GM12872 (cell line): Measurements from ENCODE around the gene PKD2L2.

Source experiments
- TF ChIP-seq, protein P1 (sequence below): IDR thresholded peaks from 3 replicates; pipeline ENCODE4 v1.5.1; 2011; ENCODE audit warnings: low read depth, mild to moderate bottlenecking, low read length, moderate library complexity; ENCODE audit not compliant: insufficient read depth

PKD2L2 gene

DNA sequence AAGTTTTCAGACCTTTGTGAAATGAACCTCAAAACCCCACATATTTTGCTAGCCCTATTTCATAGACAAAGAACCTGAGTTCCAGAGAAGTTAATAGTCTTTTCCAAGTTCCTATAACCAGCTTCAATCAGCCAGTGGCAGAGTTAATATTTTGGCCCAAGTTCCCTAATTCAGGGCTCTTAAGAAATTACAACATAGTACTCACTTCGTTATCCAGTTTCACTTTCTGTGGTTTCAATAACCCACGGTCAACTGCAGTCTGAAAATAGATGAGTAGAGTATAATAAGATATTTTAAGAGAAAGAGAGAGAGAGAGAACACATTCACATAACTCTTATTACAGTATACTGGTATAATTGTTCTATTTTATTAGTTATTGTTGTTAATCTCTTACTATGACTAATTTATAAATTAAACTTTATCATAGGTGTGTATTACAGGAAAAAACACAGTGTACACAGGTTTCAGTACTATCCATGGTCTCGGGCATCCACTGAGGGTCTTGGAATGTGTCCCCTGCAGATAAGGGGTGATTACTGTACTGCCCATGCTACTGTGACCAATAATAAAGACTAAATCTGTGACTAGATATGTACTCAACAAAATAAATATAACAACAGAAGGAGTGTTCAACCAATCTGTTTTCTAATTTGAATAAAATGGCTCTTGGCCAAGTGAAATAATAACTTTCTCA is 30.9 kb upstream of the PKD2L2 start:
- TF ChIP-seq, protein P1, sequence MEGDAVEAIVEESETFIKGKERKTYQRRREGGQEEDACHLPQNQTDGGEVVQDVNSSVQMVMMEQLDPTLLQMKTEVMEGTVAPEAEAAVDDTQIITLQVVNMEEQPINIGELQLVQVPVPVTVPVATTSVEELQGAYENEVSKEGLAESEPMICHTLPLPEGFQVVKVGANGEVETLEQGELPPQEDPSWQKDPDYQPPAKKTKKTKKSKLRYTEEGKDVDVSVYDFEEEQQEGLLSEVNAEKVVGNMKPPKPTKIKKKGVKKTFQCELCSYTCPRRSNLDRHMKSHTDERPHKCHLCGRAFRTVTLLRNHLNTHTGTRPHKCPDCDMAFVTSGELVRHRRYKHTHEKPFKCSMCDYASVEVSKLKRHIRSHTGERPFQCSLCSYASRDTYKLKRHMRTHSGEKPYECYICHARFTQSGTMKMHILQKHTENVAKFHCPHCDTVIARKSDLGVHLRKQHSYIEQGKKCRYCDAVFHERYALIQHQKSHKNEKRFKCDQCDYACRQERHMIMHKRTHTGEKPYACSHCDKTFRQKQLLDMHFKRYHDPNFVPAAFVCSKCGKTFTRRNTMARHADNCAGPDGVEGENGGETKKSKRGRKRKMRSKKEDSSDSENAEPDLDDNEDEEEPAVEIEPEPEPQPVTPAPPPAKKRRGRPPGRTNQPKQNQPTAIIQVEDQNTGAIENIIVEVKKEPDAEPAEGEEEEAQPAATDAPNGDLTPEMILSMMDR, result no peak

DNA sequence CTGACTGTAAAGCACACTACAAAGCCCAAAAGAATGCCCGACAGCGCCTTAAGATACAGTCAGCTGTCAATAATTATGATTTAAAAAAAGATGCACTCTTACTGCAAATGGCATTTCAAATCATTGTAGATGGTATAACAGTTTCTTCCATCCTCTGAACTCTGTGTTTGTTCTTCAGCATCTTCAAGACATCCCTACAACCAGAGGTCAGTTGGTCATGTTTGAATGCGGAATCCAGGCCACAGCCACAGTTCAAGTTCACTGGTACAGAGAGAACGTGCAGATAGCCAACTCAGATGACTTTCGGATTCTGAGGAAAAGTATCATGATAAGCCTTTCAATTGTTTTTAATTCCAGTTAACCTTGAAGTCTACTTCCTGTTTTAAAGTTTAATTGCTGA is 30.3 kb upstream of the PKD2L2 start:
- TF ChIP-seq, protein P1, result no peak

DNA sequence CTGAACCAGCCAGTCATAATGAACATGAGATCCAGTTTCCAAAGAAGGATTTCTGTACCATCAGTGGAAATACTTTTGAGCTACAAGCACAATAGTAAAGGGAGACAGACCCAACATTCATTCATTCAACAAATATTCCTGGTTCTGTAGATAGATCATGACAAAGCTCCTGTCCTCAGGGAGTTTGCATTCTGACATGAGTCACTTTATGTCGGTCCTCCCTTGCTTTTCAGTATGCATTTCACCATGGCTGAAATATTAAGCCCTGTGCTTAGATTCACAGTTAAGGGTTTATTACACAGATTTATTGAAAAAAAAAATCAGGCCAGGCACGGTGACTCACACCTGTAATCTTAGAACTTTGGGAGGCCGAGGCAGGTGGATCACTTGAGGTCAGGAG is 27.0 kb upstream of the PKD2L2 start:
- TF ChIP-seq, protein P1, result no peak

DNA sequence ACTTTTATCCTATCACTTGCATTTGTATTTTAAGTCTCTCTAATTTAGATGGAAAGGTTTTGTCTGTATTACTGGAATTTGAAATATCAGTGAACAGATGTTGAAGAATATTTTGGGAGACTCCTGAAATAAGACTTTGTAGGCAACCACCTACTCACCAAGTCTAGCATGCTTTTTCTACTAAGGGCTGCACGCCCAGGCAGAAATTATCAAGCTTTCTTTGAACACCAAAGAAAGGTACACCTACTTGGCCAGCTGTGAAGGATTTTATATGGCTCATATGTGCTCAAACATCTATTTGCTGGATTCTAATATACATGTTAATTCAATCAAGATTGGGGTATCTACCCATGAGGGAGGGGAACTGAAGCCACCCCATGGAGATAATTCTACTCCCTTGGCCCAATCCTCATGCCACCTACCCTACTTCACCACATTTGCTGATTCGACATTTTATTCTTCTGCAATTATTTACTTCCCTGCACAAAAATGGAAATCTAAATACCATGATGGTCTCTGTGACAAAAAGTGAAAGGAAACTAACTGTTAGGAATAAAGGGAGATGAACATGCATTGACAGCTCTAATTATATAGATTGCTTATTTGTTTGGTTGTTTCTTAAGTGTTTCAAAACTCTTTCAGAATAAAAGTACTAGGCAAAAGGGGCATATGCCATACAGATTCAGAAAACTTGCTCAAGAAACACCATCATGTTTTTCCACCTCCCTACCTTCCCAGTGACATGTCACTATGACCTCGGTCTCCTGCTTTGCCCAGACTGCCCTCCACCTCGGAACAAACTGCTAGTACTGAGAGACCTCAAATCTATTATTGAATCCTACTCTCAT is 22.5 kb upstream of the PKD2L2 start:
- TF ChIP-seq, protein P1, result no peak

DNA sequence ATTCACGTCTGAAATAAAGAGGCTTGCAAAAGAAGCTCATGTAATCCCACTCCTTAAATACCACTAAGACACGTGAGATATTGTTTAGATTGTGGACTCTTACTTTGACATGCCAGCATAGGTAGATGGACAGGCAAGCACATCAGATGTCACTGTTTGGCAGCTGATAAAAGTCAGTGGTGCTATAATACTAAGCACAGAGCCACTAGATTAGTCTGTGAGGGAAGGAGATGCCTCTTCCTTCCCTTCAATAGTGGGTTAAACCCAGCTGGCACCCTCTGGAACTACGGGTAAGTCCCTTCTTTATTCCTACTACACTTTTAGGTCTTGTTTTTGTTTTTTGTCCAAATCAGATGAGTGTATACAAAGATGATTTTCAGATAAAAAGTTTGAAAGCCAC is 21.6 kb upstream of the PKD2L2 start, which contains the start of gene MYOT:
MYOT (plus strand) TSS at position 197 of the 400 bp plus-strand sequence. CDS start 2,792 bp downstream, outside the sequence.
- TF ChIP-seq, protein P1, result no peak

DNA sequence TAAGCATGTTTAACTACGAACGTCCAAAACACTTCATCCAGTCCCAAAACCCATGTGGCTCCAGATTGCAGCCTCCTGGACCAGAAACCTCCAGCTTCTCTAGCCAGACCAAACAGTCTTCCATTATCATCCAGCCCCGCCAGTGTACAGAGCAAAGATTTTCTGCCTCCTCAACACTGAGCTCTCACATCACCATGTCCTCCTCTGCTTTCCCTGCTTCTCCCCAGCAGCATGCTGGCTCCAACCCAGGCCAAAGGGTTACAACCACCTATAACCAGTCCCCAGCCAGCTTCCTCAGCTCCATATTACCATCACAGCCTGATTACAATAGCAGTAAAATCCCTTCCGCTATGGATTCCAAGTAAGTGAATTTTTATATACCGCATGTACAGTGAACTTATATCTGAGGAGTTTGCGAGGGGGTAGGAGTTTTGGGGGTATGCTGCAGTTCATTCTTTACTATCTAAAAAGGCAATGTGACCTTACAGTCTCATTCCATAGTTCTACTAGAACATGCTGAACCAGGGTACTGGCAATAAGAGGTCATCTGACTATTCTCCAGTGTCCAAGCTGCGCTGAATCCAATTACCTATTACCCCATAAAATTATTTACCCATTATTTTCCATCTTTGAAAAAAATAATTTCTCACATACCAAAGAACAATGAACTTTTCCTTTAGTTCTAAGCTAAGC is 18.5 kb upstream of the PKD2L2 start:
- TF ChIP-seq, protein P1, result no peak

DNA sequence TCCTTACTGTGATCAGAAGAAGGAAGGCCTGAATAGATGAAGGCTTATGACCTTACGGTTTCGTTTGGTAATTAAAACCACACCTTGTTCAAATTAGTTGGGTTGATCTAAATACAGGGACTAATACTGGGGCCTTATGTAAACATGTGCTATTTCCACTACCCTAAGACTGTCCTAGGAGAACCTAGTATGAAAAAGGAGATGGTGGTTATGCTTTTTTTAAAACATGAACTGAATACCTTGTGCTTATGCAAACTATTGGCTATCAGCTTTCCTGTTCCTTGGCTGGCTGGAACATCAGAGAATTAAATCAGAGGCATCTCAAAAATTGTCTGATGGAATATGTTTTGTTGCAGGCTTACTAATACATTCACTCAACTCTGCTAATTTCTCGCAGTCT is 17.7 kb upstream of the PKD2L2 start:
- TF ChIP-seq, protein P1, result no peak
